IMR-90 (cell line): Measurements from ENCODE around the gene ASAP2. TPM values are rescaled to one million over a fixed set of nuclear protein-coding genes. Genes with fewer than 3 reads are reported as not detected.

Experiments
- ATAC-seq: fragments of 200-7000 bp; cut with Tn5 transposase; 2 replicates; pipeline ENCODE4 v1.9.1; 2020; ENCODE audit warnings: low read depth, mild to moderate bottlenecking, moderate library complexity
- BruUV-seq: library from RNA; stranded (reverse); fragments of 400-500 nt; replicated peaks from 2 replicates; lab custom pipeline; 2021; lab: Mats Ljungman, UMichigan
- CTCF ChIA-PET: fragments of 300-600 bp; formaldehyde crosslinking; extraction: SDS; loops from one replicate; lab custom pipeline; 2021; ENCODE audit warnings: antibody characterized with exemption; lab: Yijun Ruan, JAX
- POLR2A ChIA-PET: fragments of 300-600 bp; sonication (Branson Sonifier 250); formaldehyde crosslinking; loops from one replicate; lab custom pipeline; 2022; ENCODE audit warnings: antibody characterized with exemption; ENCODE audit not compliant: unreplicated experiment; lab: Charles Lee
- DNase-seq: peaks from one replicate; pipeline ENCODE4 v3.0.0; 2013
- H2AFZ ChIP-seq: replicated peaks from 2 replicates; pipeline ENCODE3; 2013; ENCODE audit warnings: low read length, mild to moderate bottlenecking; ENCODE audit not compliant: poor library complexity
- H2AK5ac ChIP-seq: 2 replicates; pipeline ENCODE4 v1.6.1; 2013; ENCODE audit warnings: low read depth, low read length, inconsistent platforms
- H2AK9ac ChIP-seq: replicated peaks from 2 replicates; pipeline ENCODE3; 2013; ENCODE audit warnings: mild to moderate bottlenecking, low read depth, low read length, moderate library complexity; ENCODE audit not compliant: poor library complexity
- H2BK120ac ChIP-seq: 2 replicates; pipeline ENCODE4 v1.6.1; 2013; ENCODE audit warnings: low read depth, low read length, inconsistent platforms
- H2BK15ac ChIP-seq: 3 replicates; pipeline ENCODE4 v1.6.1; 2013; ENCODE audit warnings: low read depth, low read length, inconsistent platforms
- H2BK20ac ChIP-seq: 2 replicates; pipeline ENCODE4 v1.6.1; 2013; ENCODE audit warnings: low read depth, mild to moderate bottlenecking, inconsistent platforms, low read length, moderate library complexity
- H2BK5ac ChIP-seq: 2 replicates; pipeline ENCODE4 v1.6.1; 2013; ENCODE audit warnings: mild to moderate bottlenecking, low read depth, low read length, inconsistent platforms; ENCODE audit not compliant: poor library complexity, severe bottlenecking
- H3K14ac ChIP-seq: replicated peaks from 2 replicates; pipeline ENCODE4 v1.6.1; 2013; ENCODE audit warnings: low read depth, low read length, inconsistent platforms
- H3K18ac ChIP-seq: 2 replicates; pipeline ENCODE4 v1.6.1; 2013; ENCODE audit warnings: low read depth, low read length, control low read depth
- H3K23ac ChIP-seq: 2 replicates; pipeline ENCODE4 v1.6.1; 2013; ENCODE audit warnings: low read depth, low read length, inconsistent platforms
- H3K27ac ChIP-seq: 2 replicates; pipeline ENCODE4 v1.5.1; 2013; ENCODE audit warnings: mild to moderate bottlenecking, control low read depth, low read length; ENCODE audit not compliant: insufficient read depth
- H3K27me3 ChIP-seq: 2 replicates; pipeline ENCODE4 v1.6.1; 2013; ENCODE audit warnings: low read length; ENCODE audit not compliant: control insufficient read depth, insufficient read depth
- H3K36me3 ChIP-seq: 2 replicates; pipeline ENCODE4 v1.6.1; 2013; ENCODE audit warnings: low read length, mixed read lengths; ENCODE audit not compliant: control insufficient read depth, insufficient read depth
- H3K4ac ChIP-seq: 2 replicates; pipeline ENCODE4 v1.6.1; 2013; ENCODE audit warnings: low read depth, low read length, inconsistent platforms
- H3K4me1 ChIP-seq: 2 replicates; pipeline ENCODE4 v1.6.1; 2013; ENCODE audit warnings: low read length, mixed read lengths; ENCODE audit not compliant: control insufficient read depth, insufficient read depth
- H3K4me2 ChIP-seq: 2 replicates; pipeline ENCODE4 v1.6.1; 2013; ENCODE audit warnings: low read depth, mild to moderate bottlenecking, control low read depth, low read length, moderate library complexity
- H3K4me3 ChIP-seq: 2 replicates; pipeline ENCODE4 v1.5.1; 2013; ENCODE audit warnings: low read depth, mild to moderate bottlenecking, control low read depth, low read length, moderate library complexity; ENCODE audit not compliant: insufficient read depth
- H3K56ac ChIP-seq: 2 replicates; pipeline ENCODE4 v1.6.1; 2013; ENCODE audit warnings: low read length, inconsistent platforms; ENCODE audit not compliant: insufficient read depth; ENCODE audit errors: extremely low read depth
- H3K79me1 ChIP-seq, 2 experiments: 2 replicates each; pipeline ENCODE4 v1.6.1; 2013; ENCODE audit warnings: low read length in 2 of 2, inconsistent platforms in 1 of 2, low read depth in 1 of 2
- H3K9ac ChIP-seq: 2 replicates; pipeline ENCODE4 v1.6.1; 2013; ENCODE audit warnings: low read depth, low read length, control low read depth
- H3K9me1 ChIP-seq: 2 replicates; pipeline ENCODE4 v1.6.1; 2013; ENCODE audit warnings: low read length, inconsistent platforms; ENCODE audit not compliant: insufficient read depth
- H3K9me3 ChIP-seq: 2 replicates; pipeline ENCODE4 v1.6.1; 2013; ENCODE audit warnings: low read length; ENCODE audit not compliant: control insufficient read depth, insufficient read depth
- H4K20me1 ChIP-seq: 2 replicates; pipeline ENCODE4 v1.6.1; 2013; ENCODE audit warnings: low read length, inconsistent platforms; ENCODE audit not compliant: insufficient read depth
- H4K5ac ChIP-seq: 2 replicates; pipeline ENCODE4 v1.6.1; 2013; ENCODE audit warnings: mild to moderate bottlenecking, low read depth, low read length, control low read depth
- H4K8ac ChIP-seq, 2 experiments: 2 replicates each; pipeline ENCODE4 v1.6.1; 2013; ENCODE audit warnings: low read depth in 2 of 2, low read length in 2 of 2, control low read depth in 1 of 2, inconsistent platforms in 1 of 2
- H4K91ac ChIP-seq: 2 replicates; pipeline ENCODE4 v1.6.1; 2013; ENCODE audit warnings: low read depth, low read length, inconsistent platforms; ENCODE audit not compliant: insufficient read depth
- BHLHE40 ChIP-seq: fragments of 150-350 bp; IDR thresholded peaks from 2 replicates; pipeline ENCODE4 v1.6.1; 2016; ENCODE audit warnings: mild to moderate bottlenecking, low read depth, low read length
- CEBPB ChIP-seq: IDR thresholded peaks from 2 replicates; pipeline ENCODE4 v1.6.1; 2012; ENCODE audit warnings: low read depth, low read length, improper control_type of control experiment
- CHD1 ChIP-seq: IDR thresholded peaks from 2 replicates; pipeline ENCODE4 v1.6.1; 2012; ENCODE audit warnings: low read depth, low read length, improper control_type of control experiment
- ELK1 ChIP-seq: fragments of 150-350 bp; IDR thresholded peaks from 2 replicates; pipeline ENCODE4 v1.6.1; 2016; ENCODE audit warnings: low read depth, mild to moderate bottlenecking, low read length, moderate library complexity, borderline replicate concordance
- FOS ChIP-seq: fragments of 150-350 bp; IDR thresholded peaks from 2 replicates; pipeline ENCODE4 v1.6.1; 2016; ENCODE audit warnings: low read depth, low read length
- MAFK ChIP-seq: IDR thresholded peaks from 2 replicates; pipeline ENCODE4 v1.6.1; 2012; ENCODE audit warnings: low read depth, low read length, improper control_type of control experiment
- MXI1 ChIP-seq: IDR thresholded peaks from 2 replicates; pipeline ENCODE4 v1.6.1; 2012; ENCODE audit warnings: low read depth, mild to moderate bottlenecking, low read length, moderate library complexity, borderline replicate concordance
- NFE2L2 ChIP-seq: fragments of 150-350 bp; IDR thresholded peaks from 2 replicates; pipeline ENCODE4 v1.6.1; 2016; ENCODE audit warnings: low read depth, mild to moderate bottlenecking, low read length
- POLR2A ChIP-seq: IDR thresholded peaks from 2 replicates; pipeline ENCODE4 v1.6.1; 2012; ENCODE audit warnings: mild to moderate bottlenecking, low read depth, low read length
- RAD21 ChIP-seq: IDR thresholded peaks from 2 replicates; pipeline ENCODE4 v1.6.1; 2012; ENCODE audit warnings: low read length, improper control_type of control experiment
- RCOR1 ChIP-seq: IDR thresholded peaks from 2 replicates; pipeline ENCODE4 v1.6.1; 2012; ENCODE audit warnings: mild to moderate bottlenecking, low read length, improper control_type of control experiment; ENCODE audit not compliant: insufficient replicate concordance
- RFX5 ChIP-seq: IDR thresholded peaks from 2 replicates; pipeline ENCODE4 v1.8.0; 2012; ENCODE audit warnings: low read depth, mild to moderate bottlenecking, low read length, moderate library complexity
- SMC3 ChIP-seq: fragments of 150-350 bp; IDR thresholded peaks from 2 replicates; pipeline ENCODE4 v1.6.1; 2016; ENCODE audit warnings: low read depth, mild to moderate bottlenecking, antibody characterized with exemption, low read length, moderate library complexity
- WGBS, 2 experiments: methylation state at CpG; one replicate each; pipeline versions ENCODE4 v1.1.5 to v1.1.7; 2013; ENCODE audit warnings: missing lambda C conversion rate in 2 of 2; ENCODE audit not compliant: insufficient read length in 1 of 2; ENCODE audit errors: extremely low coverage in 2 of 2; 5-methylcytosine and 5-hydroxymethylcytosine counted together
- dilution Hi-C: fragments of 300-500 bp; cut with HindIII; formaldehyde crosslinking; loops from one replicate; pipeline ENCODE4 v1.14.3; 2018; ENCODE audit warnings: low sequenced_read_pairs; ENCODE audit not compliant: unreplicated experiment
- in situ Hi-C: fragments of 300-500 bp; cut with MboI; formaldehyde crosslinking; loops from 3 replicates; pipeline ENCODE4 v1.14.3; 2019; ENCODE audit warnings: low sequenced_read_pairs, inconsistent platforms, mixed read lengths
- intact Hi-C: fragments of 100-400 bp; cut with micrococcal nuclease; formaldehyde crosslinking; loops from 2 replicates; pipeline ENCODE4 v1.10.0; 2022
- polyA plus RNA-seq, 3 experiments: library from polyadenylated mRNA; depleted of rRNA; stranded (reverse); fragments of >200 nt; gene quantifications; 2 replicates each; pipeline ENCODE4 v1.2.3, GENCODE V29; 2012; ENCODE audit warnings: low replicate concordance in 1 of 3
- total RNA-seq: library from RNA; depleted of rRNA; stranded (reverse); fragments of >200 nt; gene quantifications from 2 replicates; pipeline ENCODE4 v1.2.3, GENCODE V29; 2012
- TF ChIP-seq, protein P1 (sequence below): fragments of 150-350 bp; IDR thresholded peaks from 2 replicates; pipeline ENCODE4 v1.6.1; 2017; ENCODE audit warnings: mild to moderate bottlenecking, antibody characterized with exemption, low read length, low read depth
- TF ChIP-seq, protein P2 (sequence below): conservative IDR thresholded peaks from 2 replicates; pipeline ENCODE4 v1.5.1; 2012; ENCODE audit warnings: mild to moderate bottlenecking, low read depth, low read length, improper control_type of control experiment

ASAP2 gene
- total and polyA plus RNA-seq, 2 of the 4 experiments (the other 2 are of a cell fraction): 19.7 to 28.1 TPM

DNA sequence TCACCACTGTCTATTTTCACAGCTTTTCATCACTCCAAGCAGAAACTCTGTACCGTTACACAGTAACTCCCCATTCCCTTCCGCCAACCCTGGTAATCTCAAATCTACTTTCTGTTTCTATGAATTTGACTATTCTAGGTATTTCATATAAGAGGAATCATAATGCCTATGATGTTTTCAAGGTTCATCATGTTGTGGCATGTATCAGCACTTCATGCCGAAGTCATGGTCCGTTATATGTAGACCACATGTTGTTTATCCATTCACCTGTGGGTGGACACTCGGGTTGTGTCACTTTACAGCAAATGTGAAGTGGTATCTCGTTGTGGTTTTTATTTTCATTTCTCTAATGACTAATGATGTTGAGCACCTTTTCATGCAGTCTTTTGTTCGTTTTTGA, 238.5 kb downstream of the ASAP2 start:
- H2AK9ac ChIP-seq: no peak overlapping the region
- no peak overlapping the region for H3K14ac ChIP-seq
- TF ChIP-seq ELK1: no peak
- no peak for TF ChIP-seq CHD1
- TF ChIP-seq, protein P1, sequence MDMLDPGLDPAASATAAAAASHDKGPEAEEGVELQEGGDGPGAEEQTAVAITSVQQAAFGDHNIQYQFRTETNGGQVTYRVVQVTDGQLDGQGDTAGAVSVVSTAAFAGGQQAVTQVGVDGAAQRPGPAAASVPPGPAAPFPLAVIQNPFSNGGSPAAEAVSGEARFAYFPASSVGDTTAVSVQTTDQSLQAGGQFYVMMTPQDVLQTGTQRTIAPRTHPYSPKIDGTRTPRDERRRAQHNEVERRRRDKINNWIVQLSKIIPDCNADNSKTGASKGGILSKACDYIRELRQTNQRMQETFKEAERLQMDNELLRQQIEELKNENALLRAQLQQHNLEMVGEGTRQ: no peak
- TF ChIP-seq RCOR1: no peak
- no peak for TF ChIP-seq MXI1
- TF ChIP-seq, protein P2, sequence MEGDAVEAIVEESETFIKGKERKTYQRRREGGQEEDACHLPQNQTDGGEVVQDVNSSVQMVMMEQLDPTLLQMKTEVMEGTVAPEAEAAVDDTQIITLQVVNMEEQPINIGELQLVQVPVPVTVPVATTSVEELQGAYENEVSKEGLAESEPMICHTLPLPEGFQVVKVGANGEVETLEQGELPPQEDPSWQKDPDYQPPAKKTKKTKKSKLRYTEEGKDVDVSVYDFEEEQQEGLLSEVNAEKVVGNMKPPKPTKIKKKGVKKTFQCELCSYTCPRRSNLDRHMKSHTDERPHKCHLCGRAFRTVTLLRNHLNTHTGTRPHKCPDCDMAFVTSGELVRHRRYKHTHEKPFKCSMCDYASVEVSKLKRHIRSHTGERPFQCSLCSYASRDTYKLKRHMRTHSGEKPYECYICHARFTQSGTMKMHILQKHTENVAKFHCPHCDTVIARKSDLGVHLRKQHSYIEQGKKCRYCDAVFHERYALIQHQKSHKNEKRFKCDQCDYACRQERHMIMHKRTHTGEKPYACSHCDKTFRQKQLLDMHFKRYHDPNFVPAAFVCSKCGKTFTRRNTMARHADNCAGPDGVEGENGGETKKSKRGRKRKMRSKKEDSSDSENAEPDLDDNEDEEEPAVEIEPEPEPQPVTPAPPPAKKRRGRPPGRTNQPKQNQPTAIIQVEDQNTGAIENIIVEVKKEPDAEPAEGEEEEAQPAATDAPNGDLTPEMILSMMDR: no peak
- TF ChIP-seq RAD21: no peak
- TF ChIP-seq POLR2A: no peak
- no peak for TF ChIP-seq CEBPB
- no peak for TF ChIP-seq RFX5
- TF ChIP-seq BHLHE40: no peak
- no peak for TF ChIP-seq MAFK
- no peak for TF ChIP-seq NFE2L2
- no peak for TF ChIP-seq FOS
- no peak for TF ChIP-seq SMC3
- H3K4ac ChIP-seq: no peak overlapping the region
- no peak overlapping the region for H3K56ac ChIP-seq
- ATAC-seq: no peak
- H4K20me1 ChIP-seq: peaks cover 9% of the 10 kb centered on the region; the same call in 1 of the 2 replicates
- H3K18ac ChIP-seq: no peak overlapping the region
- no peak for DNase-seq
- H2BK5ac ChIP-seq: no peak overlapping the region
- no peak overlapping the region for H4K5ac ChIP-seq
- dilution Hi-C loops: no loop called here
- H3K9ac ChIP-seq: no peak overlapping the region
- no peak overlapping the region for H3K23ac ChIP-seq
- H2BK15ac ChIP-seq: no peak overlapping the region
- H3K9me3 ChIP-seq: no peaks in the 10 kb centered on the region
- WGBS, 2 experiments: 93% methylated on average over 3 of the region's 7 CpGs; no CpG with 5 or more reads in 1 of the 2 experiments
- no peak overlapping the region for H2AK5ac ChIP-seq
- no peak overlapping the region for H3K27ac ChIP-seq
- peaks cover 19% of the 10 kb centered on the region for H3K36me3 ChIP-seq
- ChIA-PET CTCF (interaction anchor here (0.6 kb wide), 1 partner anchor 10 kb away, joined by 5 read pairs; no protein-coding TSS in a partner anchor), POLR2A (no interaction called here)
- no peak overlapping the region for H3K4me2 ChIP-seq
- peaks cover 4% of the 10 kb centered on the region; the same call in 1 of the 2 replicates for H3K9me1 ChIP-seq
- H3K79me1 ChIP-seq: peaks cover 2 to 6% of the 10 kb centered on the region in 2 experiments; a peak in 3 of 4 replicates
- peaks cover 8% of the 10 kb centered on the region for H3K4me1 ChIP-seq
- H3K4me3 ChIP-seq: no peak overlapping the region
- H2BK120ac ChIP-seq: no peak overlapping the region
- no peak overlapping the region for H2AFZ ChIP-seq
- H4K91ac ChIP-seq: no peak overlapping the region
- no TSS peak for BruUV-seq
- no peak overlapping the region for H4K8ac ChIP-seq
- no peak overlapping the region for H2BK20ac ChIP-seq
- intact Hi-C loops: no loop called here
- in situ Hi-C loops: no loop called here
- H3K27me3 ChIP-seq: no peaks in the 10 kb centered on the region
